SH-SY5Y (cell line): ENCODE results near the gene BOLL.

Source experiments
- GATA2 ChIP-seq: IDR thresholded peaks from 2 replicates; pipeline ENCODE4 v1.6.1; 2011; ENCODE audit warnings: mild to moderate bottlenecking, low read depth, low read length
- GATA3 ChIP-seq: IDR thresholded peaks from 2 replicates; pipeline ENCODE4 v1.6.1; 2011; ENCODE audit warnings: low read depth, mild to moderate bottlenecking, low read length, moderate library complexity

Gene BOLL, protein sequence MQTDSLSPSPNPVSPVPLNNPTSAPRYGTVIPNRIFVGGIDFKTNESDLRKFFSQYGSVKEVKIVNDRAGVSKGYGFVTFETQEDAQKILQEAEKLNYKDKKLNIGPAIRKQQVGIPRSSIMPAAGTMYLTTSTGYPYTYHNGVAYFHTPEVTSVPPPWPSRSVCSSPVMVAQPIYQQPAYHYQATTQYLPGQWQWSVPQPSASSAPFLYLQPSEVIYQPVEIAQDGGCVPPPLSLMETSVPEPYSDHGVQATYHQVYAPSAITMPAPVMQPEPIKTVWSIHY

DNA sequence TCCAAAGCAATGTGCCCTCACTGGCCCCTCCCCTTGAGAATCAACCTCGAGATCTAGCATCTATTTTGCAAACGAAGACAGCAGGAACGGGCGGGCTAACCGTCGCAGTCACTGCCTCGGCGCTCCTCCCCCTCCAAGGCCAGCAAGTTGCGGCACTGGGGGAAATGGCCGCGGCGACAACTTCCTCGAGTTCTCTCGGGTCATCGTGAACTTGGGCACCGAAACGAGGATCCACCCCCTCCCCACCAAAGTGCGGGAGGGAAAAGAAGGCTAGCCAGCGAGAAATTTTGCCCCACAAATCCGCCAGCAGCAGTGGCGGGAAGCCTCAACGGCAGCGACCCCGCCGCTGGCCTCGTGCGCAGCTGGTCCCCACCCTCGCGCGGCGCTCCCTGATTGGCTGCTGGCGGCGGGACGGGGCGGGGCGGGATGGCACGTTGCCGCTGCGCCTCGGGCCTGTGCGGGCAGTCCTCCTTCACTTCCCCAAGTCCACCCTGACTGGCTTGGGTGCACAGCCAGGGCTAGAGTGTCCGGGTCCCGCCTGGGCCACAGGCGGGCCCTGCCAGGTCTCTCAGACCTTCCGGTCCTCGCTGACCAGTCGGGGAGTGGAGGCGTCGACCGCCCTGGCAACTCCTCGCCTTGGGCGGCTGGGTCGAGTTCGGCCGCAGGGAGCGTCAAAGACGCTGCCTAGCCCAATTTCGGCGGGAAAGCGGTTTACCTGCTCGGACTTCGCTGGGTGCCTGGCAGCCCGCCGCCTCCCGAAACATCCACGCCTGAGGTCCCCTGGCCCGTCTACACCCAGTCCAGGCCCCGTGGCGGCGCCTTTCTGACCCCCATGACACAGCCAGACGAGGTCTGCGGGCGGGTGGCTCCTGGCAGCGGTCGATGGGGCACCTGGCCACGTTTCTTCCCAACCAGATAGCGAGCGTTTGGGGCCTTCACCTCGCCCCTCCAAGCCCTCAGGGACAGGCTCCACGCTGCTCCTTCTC is at the start of gene BOLL:
BOLL (minus strand) TSS at position 364 of the 986 bp plus-strand sequence. CDS start 3,469 bp downstream, outside the sequence.
- TF ChIP-seq GATA2 (no peak), GATA3 (no peak)

DNA sequence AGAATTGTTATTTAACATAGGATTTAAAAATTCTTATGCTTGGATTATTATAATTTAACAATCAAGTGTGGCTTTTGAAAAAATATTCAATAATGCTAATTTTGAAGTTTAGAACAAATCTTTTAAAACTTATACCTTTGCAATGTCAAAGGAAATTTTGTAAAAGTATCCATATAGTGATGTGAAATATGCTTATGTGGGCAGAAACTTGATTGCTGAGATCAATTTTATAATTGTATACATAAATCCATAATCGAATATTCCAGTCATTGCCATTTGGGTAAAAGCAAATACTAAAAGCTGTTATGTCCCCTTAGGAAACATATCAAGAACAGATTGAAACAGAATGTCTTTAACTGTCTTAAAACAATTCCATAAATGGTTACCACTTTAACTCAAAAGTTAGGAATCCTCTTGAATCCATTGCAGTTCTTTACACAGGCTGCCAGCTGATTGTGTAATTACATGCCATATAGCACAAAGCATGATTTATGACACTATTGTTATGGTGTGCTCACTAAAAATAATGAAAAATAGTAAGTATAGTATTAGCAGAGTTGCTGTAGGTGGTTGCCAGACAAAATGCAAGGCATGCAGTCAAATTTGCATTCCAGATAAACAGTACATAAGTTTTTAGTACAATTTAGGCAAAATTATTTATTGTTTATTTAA is 43.5 kb upstream of the BOLL start:
- TF ChIP-seq GATA2 (no peak), GATA3 (no peak)

DNA sequence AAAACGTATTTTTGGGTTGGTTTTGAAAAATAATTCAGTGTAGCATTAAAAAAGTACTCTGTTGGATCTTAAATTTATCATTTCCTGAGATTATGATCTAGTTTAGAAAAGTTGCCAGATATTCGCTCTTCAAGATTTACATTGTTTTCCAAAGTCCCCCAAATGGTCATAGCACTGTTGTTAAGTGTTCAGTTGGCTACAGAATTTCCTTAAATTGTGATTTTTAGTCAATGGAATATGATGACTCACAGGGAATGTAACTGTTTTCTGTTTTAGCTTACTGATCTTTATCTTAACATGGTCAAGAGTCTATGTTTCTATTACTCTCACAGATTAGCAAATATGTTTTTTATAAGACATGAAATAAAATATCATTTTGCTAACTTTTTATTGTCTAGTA is 42.5 kb upstream of the BOLL start:
- TF ChIP-seq GATA2 (no peak), GATA3 (peak; percentile 52)

DNA sequence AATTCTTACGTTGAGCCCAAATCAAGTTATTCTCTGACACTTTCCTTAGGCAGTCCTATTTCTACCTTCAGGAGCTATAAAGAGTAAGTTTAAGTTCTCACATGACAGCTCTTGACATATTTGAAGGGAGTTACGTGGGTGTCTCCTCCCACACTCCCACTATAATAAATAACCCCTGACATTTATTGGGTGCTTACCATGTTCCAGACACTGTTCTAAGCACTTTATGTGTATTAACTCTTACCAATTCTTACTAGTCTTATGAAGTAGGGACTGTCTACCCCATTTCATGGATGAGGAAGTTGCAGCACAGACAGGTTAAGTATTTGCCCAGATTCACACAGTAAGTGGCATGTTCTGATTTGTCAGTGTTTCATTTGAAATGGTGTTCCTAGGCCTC is 37.2 kb upstream of the BOLL start:
- TF ChIP-seq GATA3 (no peak), GATA2 (no peak)

DNA sequence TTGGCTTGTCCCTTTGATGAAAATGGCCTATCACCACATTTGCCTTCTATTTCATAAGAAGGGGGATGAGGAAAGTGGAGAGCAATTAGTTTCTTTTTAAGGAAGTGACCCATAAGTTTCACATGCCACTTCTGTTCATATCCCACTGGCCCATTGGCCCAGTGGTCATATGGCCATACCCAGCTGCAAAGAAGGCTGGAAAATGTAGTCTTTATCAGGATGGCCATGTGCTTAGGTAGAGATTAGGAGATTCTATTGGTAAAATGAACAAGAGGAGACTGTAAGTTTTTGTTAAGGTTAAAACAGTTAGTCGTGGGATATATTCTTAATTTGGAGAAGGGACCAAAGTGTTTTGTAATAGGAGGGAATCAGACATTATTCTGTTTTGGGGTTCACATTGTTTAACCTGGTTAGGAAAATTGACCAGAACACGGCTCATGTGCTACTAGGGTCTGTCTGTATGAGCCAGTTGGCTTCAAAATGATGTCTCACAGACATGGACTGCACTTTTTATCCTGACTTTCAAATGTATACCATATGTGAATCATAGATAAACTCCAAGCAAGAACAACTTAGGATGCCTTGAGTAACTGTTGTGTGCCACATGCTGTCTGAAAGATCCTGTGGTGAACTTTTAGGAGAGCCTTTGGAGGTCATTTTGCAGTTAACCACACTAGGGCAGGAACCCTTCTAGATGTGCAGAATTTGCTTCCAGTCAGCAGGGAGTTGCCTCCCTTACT is 36.6 kb upstream of the BOLL start:
- TF ChIP-seq GATA2 = no peak
- no peak for TF ChIP-seq GATA3

DNA sequence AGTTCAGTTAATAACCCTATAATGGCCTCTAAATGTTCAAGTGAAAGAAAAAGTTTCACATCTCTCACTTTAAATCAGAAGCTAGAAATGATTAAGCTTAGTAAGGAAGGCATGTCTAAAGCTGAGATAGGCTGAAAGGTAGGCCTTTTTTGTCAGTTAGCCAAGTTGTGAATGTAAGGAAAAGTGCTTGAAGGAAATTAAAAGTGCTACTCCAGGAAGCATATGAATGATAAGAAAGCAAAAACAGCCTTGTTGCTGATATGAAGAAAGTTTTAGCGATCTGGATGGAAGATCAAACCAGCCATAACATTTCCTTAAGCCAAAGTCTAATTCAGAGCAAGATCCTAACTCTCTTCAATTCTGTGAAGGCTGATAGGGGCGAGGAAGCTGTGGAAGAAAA is 29.4 kb upstream of the BOLL start:
- no peak for TF ChIP-seq GATA2
- TF ChIP-seq GATA3 = no peak

DNA sequence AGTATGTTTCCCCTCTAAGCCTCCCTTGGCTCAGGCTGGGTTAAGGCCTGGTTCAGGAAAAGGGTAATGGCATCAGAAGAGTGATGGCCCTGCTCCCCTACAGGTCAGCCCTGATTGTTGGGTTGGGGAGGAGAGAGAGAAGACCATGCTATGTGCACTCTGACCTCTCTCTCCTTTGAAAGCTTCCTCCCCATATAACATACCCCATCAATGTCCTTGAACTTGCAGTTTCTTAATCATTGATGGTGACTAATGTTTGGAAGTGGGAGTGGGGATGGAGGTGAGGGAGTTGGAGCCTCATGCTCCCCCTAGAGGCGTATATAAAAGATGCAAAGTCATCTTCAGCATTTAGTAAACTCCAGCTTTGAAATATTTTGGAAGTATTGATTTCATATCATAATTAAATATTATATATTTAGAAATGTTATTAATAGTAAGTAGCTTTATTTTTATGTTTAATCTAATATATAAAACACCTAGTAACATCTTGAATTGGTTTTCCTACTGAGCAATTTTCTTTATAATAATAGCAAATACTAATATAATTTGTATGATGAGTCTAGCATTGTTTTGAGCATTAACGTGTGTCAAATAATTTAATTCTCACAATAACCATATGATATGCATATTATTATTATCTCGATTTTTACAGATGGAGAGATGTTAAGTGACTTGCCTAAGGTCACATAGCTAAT is 28.1 kb upstream of the BOLL start:
- no peak for TF ChIP-seq GATA2
- TF ChIP-seq GATA3 = no peak

DNA sequence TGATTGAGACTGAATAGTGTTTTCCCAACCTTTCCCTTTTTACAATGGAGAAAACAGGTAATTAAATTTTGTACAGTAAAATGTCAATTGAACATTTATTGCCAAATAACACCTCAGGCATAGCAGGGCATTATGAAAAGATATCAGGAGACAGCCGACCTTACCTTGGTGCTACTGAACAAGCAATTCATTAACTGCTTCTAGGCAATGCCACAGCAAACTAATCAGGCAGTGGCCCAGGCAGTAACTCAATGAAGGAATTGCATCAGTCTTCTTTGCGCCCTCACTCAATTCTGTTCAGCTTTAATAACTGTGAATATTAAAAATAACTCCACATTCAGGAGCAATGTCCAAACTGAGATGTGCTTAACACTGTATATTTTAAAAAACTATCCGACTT is 25.4 kb upstream of the BOLL start:
- TF ChIP-seq GATA3 (no peak), GATA2 (no peak)

DNA sequence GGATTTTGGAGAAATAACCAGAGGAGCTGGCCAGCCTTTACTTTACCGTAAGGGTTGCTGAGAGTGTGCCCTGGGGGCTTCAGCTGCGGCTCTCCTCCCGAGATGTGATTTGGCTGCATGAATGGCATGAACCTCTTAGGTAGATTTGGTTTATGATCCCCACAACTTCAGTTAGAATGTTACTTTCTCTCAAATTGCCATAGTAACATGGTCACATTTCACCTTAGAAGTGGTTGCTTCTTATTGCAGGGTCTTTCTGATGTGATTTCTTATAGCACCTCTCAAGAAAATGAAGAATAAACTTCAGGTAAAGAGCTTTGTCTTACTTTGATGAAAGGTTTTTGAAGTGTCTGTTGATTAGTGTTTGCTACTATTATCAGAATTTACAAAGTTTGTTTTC is 24.9 kb upstream of the BOLL start:
- no peak for TF ChIP-seq GATA2

DNA sequence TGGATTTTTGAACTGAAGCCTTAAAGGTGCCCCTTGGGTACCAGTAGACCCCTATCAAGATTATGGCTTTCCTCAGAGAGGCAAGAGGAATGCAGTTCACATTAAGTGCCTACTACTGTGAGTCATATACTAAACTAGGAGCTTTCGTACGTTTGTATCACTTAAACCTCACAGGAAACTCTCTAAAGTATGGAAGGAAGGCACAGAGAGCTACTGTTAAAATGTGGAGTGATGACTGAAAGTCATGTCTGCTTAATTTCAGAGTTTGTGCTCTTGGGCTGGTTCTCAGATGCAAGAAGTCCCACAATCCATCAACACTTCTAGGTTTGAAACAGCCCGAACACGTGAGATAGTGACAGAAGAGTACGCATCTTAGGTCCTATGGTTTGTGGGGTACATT is 23.9 kb upstream of the BOLL start:
- TF ChIP-seq GATA3 (no peak), GATA2 (no peak)

DNA sequence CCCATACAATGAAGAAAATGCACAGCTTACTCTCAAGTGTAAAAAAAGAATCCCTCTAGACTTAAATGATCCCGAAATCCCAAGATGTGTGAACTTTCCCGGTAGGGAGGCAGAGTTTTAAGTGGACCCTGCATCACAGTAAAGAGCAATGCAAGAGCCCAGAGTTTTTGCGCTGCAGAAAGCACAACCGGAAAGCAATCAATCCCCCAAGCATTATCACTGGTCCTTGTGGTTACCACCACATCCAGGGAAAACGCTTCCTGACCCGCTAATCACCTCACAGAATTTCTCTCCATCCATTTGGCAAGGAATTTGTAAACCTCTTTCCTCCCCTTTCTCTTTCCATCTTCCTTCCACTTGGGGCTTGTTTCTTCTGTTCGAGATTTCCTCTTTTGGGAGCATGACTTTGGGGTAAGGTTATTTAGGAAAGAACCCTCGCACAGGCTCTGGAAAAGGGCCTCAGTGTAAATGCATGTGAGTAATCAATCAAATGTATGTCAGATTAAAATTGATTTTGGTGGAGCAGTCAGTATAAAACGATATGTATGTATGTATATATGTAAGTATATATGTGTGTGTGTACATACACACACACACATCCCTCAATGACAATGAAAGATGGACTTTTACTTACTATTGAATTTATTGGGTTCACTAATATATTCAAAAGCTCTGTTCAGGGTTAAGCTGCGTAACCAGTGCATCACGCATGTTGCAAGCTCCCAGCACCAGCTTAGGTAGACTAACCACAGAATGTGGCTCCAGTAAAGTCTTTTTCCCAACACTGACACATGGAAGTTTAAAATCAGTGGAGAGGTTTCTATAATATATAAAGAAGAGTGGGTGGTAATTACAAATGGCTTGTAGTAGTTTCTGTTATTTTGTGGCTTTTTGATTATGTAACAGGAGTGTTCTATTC is 20.9 kb upstream of the BOLL start:
- TF ChIP-seq GATA2 (no peak), GATA3 (no peak)

DNA sequence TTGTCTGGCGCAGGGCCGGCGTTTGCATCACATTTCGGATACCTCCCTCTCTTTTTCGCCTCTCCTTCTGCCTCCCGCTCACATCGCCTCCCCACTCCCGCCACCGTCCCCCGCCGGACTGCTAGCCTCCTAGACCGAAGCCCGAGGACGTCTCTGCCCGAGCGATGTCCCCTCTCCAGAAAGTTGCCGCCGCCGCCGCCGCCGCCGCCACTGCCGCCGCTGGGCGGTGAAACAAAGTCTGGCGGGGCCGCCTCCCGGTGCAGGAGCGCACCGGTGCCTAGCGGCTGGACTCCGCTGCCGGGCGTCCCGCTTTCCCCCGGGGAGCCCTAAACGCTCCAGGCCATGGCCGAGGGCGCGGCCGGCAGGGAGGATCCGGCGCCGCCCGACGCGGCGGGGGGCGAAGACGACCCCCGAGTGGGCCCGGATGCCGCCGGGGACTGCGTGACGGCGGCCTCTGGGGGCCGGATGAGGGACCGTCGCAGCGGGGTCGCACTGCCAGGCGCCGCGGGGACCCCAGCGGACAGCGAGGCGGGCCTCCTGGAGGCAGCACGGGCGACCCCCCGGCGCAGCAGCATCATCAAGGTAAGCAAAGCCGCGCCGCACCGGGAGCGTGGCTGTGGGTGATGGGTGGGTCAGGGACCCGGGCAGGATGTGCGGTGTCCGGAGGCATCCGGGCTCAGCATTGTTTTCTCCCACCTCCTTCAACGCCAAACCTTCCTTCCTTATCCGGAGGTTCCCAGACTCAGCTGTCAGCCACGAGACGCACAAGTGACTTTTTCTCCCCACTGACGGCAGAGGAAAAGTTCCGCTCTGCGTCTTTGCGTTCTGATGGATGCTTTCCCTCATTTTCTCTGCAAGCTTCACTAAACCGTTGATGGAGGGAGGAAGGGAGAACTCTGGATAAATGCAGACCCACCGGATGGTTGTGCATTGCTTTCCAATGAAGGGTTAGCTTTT is 19.9 kb upstream of the BOLL start:
- TF ChIP-seq GATA3 (no peak), GATA2 (no peak)
